Activated CD8-positive, alpha-beta memory T cell treated with anti-CD3 and anti-CD28 coated beads for 36 hours (primary cell): ENCODE measurements around the gene VSIG1. TPM values are rescaled to one million over a fixed set of nuclear protein-coding genes. Genes with fewer than 3 reads are reported as not detected.

Experiments
- CTCF ChIA-PET: fragments of 350-600 bp; sonication (Branson Sonifier 250); formaldehyde crosslinking; loops from one replicate; lab custom pipeline; 2021; ENCODE audit warnings: antibody characterized with exemption; lab: Charles Lee
- POLR2A ChIA-PET: fragments of 350-600 bp; sonication (Branson Sonifier 250); formaldehyde crosslinking; loops from one replicate; lab custom pipeline; 2021; ENCODE audit warnings: antibody characterized with exemption; lab: Charles Lee
- total RNA-seq, 2 experiments: library from RNA; stranded (reverse); gene quantifications; one replicate each; pipeline ENCODE4 v1.2.3, GENCODE V29; 2021

The VSIG1 gene
- total RNA-seq, result under 1 TPM; 0.67 to 0.74 TPM

GRCh38 chrX:108044554-108045256 is at the start of gene VSIG1:
VSIG1 (plus strand) TSS chrX:108045065; CDS start chrX:108045131, 66 bp downstream.
- ChIA-PET POLR2A (no interaction called here), CTCF (no interaction called here)

GRCh38 chrX:107996124-107996523 is 48.7 kb upstream of the VSIG1 start:
- CTCF ChIA-PET, result no interaction called here
- POLR2A ChIA-PET, result no interaction called here

GRCh38 chrX:108000751-108001150 is 44.1 kb upstream of the VSIG1 start:
- ChIA-PET CTCF (no interaction called here), POLR2A (no interaction called here)

GRCh38 chrX:108001218-108001814 is 43.5 kb upstream of the VSIG1 start:
- CTCF ChIA-PET, result no interaction called here
- POLR2A ChIA-PET, result no interaction called here

- ChIA-PET POLR2A (interaction anchor here (0.6 kb wide), 1 partner anchor 962 kb away, joined by 3 read pairs; no protein-coding TSS in a partner anchor), CTCF (no interaction called here)
These were observed 26.0 kb upstream of the VSIG1 start for GRCh38 chrX:108018656-108019381.

GRCh38 chrX:108019382-108019875 is 25.4 kb upstream of the VSIG1 start:
- ChIA-PET CTCF (no interaction called here), POLR2A (no interaction called here)

- ChIA-PET CTCF (interaction anchor here (0.8 to 1.4 kb wide), 6 partner anchors 32 to 71 kb away, joined by 3 to 5 read pairs (median 3); partner anchors contain the start of gene ATG4A), POLR2A (interaction anchor here (1.0 kb wide), 1 partner anchor 49 kb away, joined by 3 read pairs; no protein-coding TSS in a partner anchor)
These were observed 24.2 kb upstream of the VSIG1 start for GRCh38 chrX:108020631-108021030.

- ChIA-PET CTCF (no interaction called here), POLR2A (interaction anchor here (0.6 kb wide), 1 partner anchor 66 kb away, joined by 4 read pairs; no protein-coding TSS in a partner anchor)
These were observed 22.3 kb upstream of the VSIG1 start for GRCh38 chrX:108022491-108023089.

GRCh38 chrX:108025376-108025775 is 19.5 kb upstream of the VSIG1 start:
- CTCF ChIA-PET, result no interaction called here
- POLR2A ChIA-PET, result no interaction called here

GRCh38 chrX:108025954-108026600 is 18.8 kb upstream of the VSIG1 start:
- ChIA-PET POLR2A (no interaction called here), CTCF (no interaction called here)

GRCh38 chrX:108028854-108029253 is 16.0 kb upstream of the VSIG1 start:
- POLR2A ChIA-PET, result no interaction called here

GRCh38 chrX:108029928-108030711 is 14.7 kb upstream of the VSIG1 start:
- ChIA-PET CTCF (no interaction called here), POLR2A (no interaction called here)

More at GRCh38 chrX:108028854-108029253, 16.0 kb upstream of the VSIG1 start:
- CTCF ChIA-PET, result no interaction called here

- POLR2A ChIA-PET, result no interaction called here
These were observed 11.9 kb upstream of the VSIG1 start for GRCh38 chrX:108032944-108033343.

GRCh38 chrX:108033890-108034289 is 11.0 kb upstream of the VSIG1 start:
- POLR2A ChIA-PET, result no interaction called here
- CTCF ChIA-PET, result no interaction called here

More at GRCh38 chrX:108032944-108033343, 11.9 kb upstream of the VSIG1 start:
- CTCF ChIA-PET, result no interaction called here

GRCh38 chrX:108034725-108035124 is 10.1 kb upstream of the VSIG1 start:
- ChIA-PET POLR2A (no interaction called here), CTCF (no interaction called here)

- ChIA-PET POLR2A (no interaction called here), CTCF (no interaction called here)
These were observed 8.4 kb upstream of the VSIG1 start for GRCh38 chrX:108036298-108036973.

- ChIA-PET CTCF (no interaction called here), POLR2A (no interaction called here)
These were observed 4.8 kb downstream of the VSIG1 start for GRCh38 chrX:108049649-108050048.

- POLR2A ChIA-PET, result no interaction called here
- CTCF ChIA-PET, result interaction anchor here (1.6 kb wide), 1 partner anchor 33 kb away, joined by 3 read pairs; no protein-coding TSS in a partner anchor
These were observed 8.4 kb downstream of the VSIG1 start for GRCh38 chrX:108053218-108053617.
